SU-DHL-6 (cell line): ENCODE results near the gene STK39.

Experiments
- H2AFZ ChIP-seq: fragments of 200-600 bp; sonication (generic); 2 replicates; pipeline ENCODE4 v1.6.1; 2014; ENCODE audit warnings: low read depth, mild to moderate bottlenecking, moderate library complexity, mixed read lengths, antibody characterized with exemption, low read length; ENCODE audit not compliant: severe bottlenecking
- H3F3A ChIP-seq: fragments of 200-600 bp; shearing (Covaris generic); 2 replicates; pipeline ENCODE4 v1.6.0; 2016; ENCODE audit warnings: antibody characterized with exemption, mild to moderate bottlenecking; ENCODE audit not compliant: insufficient read depth
- H3K27ac ChIP-seq: fragments of 200-600 bp; sonication (generic); 2 replicates; pipeline ENCODE4 v1.5.1; 2016; ENCODE audit warnings: low read depth, mild to moderate bottlenecking, low read length, moderate library complexity, mixed read lengths
- H3K27me3 ChIP-seq: fragments of 200-600 bp; sonication (generic), shearing (Covaris generic); 2 replicates; pipeline ENCODE4 v1.6.0; 2014; ENCODE audit warnings: mild to moderate bottlenecking, low read length
- H3K36me3 ChIP-seq: fragments of 200-600 bp; sonication (generic); 2 replicates; pipeline ENCODE4 v1.6.1; 2014; ENCODE audit warnings: mild to moderate bottlenecking, low read length, mixed read lengths
- H3K4me2 ChIP-seq: fragments of 300-600, 200-600 bp; shearing (Covaris generic), sonication (generic); 2 replicates; pipeline ENCODE4 v1.6.0; 2014; ENCODE audit warnings: low read length, low read depth, mild to moderate bottlenecking; ENCODE audit not compliant: poor library complexity, severe bottlenecking
- H3K4me3 ChIP-seq: fragments of 200-600 bp; sonication (generic); 2 replicates; pipeline ENCODE4 v1.5.1; 2014; ENCODE audit warnings: antibody characterized with exemption, low read length, mild to moderate bottlenecking, mixed read lengths; ENCODE audit not compliant: insufficient read depth, poor library complexity, severe bottlenecking
- H3K79me2 ChIP-seq: fragments of 200-600 bp; sonication (generic); 2 replicates; pipeline ENCODE4 v1.6.1; 2014; ENCODE audit warnings: mild to moderate bottlenecking, low read length, moderate library complexity; ENCODE audit not compliant: insufficient read depth
- H3K9ac ChIP-seq: fragments of 200-600 bp; sonication (generic); 2 replicates; pipeline ENCODE4 v1.7.0; 2014; ENCODE audit warnings: mild to moderate bottlenecking, low read length
- H3K9me2 ChIP-seq: fragments of 200-600 bp; sonication (generic); replicated peaks from 2 replicates; pipeline ENCODE4 v1.6.1; 2014; ENCODE audit warnings: low read length; ENCODE audit not compliant: insufficient read depth
- H3K9me3 ChIP-seq: fragments of 200-600 bp; sonication (generic); 2 replicates; pipeline ENCODE4 v1.6.1; 2014; ENCODE audit warnings: low read length, mixed read lengths; ENCODE audit not compliant: insufficient read depth
- H4K20me1 ChIP-seq: fragments of 200-600 bp; sonication (generic); 2 replicates; pipeline ENCODE4 v1.6.1; 2014; ENCODE audit warnings: low read depth, mild to moderate bottlenecking, antibody characterized with exemption, low read length, moderate library complexity, mixed read lengths
- EZH2phosphoT487 ChIP-seq: fragments of 200-600 bp; sonication (generic), shearing (Covaris generic); conservative IDR thresholded peaks from 2 replicates; pipeline ENCODE4 v1.6.1; 2018; ENCODE audit warnings: mild to moderate bottlenecking, antibody characterized with exemption, low read length, moderate library complexity, mixed read lengths
- TF ChIP-seq, protein P1 (sequence below): fragments of 200-600 bp; sonication (generic); IDR thresholded peaks from one replicate; pipeline ENCODE4 v1.5.1; 2017; ENCODE audit warnings: antibody characterized with exemption, mild to moderate bottlenecking, low read length, moderate library complexity; ENCODE audit not compliant: insufficient read depth, poor library complexity, severe bottlenecking

Gene STK39

DNA sequence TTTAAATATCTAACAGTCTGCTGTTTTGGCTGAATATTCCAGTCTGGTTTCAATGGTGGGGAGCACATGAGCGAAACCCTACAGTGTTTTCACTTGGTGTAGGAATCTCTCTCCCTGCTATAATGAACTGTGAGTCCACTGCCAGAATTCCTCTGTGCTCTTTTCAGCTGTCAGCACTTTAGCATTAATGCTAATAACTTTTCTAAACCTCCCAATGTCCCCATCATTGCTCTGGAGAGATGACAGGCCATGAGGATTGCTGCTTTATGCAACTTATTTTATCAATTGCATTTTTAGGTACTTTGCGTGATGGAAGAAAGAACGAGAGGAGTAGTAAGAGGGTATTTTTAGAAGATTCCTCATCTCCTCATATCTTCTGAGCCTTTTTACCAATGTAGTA is 25.3 kb downstream of the STK39 start:
- H3K27ac ChIP-seq, result no peak overlapping the region
- H3K4me2 ChIP-seq, result no peak overlapping the region
- H3K36me3 ChIP-seq, result no peaks in the 10 kb centered on the region
- H3K79me2 ChIP-seq, result no peaks in the 10 kb centered on the region
- no peaks in the 10 kb centered on the region for H3F3A ChIP-seq
- H4K20me1 ChIP-seq, result 0 out of 2 replicates have a peak, but pooled peaks cover 3% of the 10 kb centered on the region
- H3K27me3 ChIP-seq, result no peaks in the 10 kb centered on the region
- no peaks in the 10 kb centered on the region for H3K9me2 ChIP-seq
- H3K9me3 ChIP-seq, result no peaks in the 10 kb centered on the region
- H3K9ac ChIP-seq, result no peak overlapping the region
- no peak for TF ChIP-seq EZH2phosphoT487
- TF ChIP-seq, protein P1, sequence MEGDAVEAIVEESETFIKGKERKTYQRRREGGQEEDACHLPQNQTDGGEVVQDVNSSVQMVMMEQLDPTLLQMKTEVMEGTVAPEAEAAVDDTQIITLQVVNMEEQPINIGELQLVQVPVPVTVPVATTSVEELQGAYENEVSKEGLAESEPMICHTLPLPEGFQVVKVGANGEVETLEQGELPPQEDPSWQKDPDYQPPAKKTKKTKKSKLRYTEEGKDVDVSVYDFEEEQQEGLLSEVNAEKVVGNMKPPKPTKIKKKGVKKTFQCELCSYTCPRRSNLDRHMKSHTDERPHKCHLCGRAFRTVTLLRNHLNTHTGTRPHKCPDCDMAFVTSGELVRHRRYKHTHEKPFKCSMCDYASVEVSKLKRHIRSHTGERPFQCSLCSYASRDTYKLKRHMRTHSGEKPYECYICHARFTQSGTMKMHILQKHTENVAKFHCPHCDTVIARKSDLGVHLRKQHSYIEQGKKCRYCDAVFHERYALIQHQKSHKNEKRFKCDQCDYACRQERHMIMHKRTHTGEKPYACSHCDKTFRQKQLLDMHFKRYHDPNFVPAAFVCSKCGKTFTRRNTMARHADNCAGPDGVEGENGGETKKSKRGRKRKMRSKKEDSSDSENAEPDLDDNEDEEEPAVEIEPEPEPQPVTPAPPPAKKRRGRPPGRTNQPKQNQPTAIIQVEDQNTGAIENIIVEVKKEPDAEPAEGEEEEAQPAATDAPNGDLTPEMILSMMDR, result no peak
- no peak overlapping the region for H2AFZ ChIP-seq
- no peak overlapping the region for H3K4me3 ChIP-seq

DNA sequence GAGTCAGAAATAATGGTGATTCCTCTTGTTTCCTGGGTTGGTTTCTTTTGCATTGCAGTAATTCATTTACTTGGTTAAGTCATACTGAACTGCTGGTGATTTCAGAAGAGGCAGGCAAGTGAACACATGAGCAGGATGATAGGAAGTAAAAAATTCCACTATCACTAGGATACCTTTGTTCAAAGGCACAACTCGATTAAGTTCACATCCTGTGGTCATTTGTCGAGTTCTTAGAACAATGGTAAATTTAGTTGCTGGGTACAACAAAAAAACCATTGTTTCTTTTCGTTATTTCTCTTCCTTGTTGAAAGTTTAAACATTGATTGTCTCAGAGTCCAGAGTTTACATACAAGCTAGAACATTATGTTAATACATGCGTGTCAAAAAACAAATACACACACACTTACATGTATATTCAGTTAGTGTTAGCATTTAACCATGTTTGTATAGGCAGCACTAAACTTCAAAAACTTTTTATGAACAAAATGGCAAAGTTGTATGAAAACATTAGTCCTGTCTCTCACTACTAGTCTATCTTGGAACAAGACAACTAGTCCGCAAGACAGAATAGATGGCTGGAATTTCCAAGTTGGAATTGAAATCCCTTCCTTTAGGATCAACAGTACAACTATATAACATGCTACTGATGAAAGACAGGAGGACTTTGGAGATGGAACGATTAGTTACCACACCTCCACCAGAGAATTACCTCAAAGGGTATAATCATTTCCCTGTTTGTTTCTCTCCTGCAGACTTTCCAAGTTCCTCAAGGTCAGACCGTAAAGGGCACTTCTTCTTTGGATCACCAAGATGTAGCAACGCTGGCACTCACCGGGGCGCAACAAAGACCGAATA is 26.2 kb downstream of the STK39 start:
- no peaks in the 10 kb centered on the region for H3K9me2 ChIP-seq
- H3K79me2 ChIP-seq, result no peaks in the 10 kb centered on the region
- H4K20me1 ChIP-seq, result 0 out of 2 replicates have a peak, but pooled peaks cover 3% of the 10 kb centered on the region
- H3K27ac ChIP-seq, result no peak overlapping the region
- no peak overlapping the region for H2AFZ ChIP-seq
- no peak overlapping the region for H3K4me2 ChIP-seq
- no peak for TF ChIP-seq EZH2phosphoT487
- TF ChIP-seq, protein P1, result no peak
- H3K4me3 ChIP-seq, result no peak overlapping the region
- H3K9ac ChIP-seq, result no peak overlapping the region
- H3K27me3 ChIP-seq, result no peaks in the 10 kb centered on the region
- no peaks in the 10 kb centered on the region for H3K9me3 ChIP-seq
- H3F3A ChIP-seq, result no peaks in the 10 kb centered on the region
- H3K36me3 ChIP-seq, result no peaks in the 10 kb centered on the region

DNA sequence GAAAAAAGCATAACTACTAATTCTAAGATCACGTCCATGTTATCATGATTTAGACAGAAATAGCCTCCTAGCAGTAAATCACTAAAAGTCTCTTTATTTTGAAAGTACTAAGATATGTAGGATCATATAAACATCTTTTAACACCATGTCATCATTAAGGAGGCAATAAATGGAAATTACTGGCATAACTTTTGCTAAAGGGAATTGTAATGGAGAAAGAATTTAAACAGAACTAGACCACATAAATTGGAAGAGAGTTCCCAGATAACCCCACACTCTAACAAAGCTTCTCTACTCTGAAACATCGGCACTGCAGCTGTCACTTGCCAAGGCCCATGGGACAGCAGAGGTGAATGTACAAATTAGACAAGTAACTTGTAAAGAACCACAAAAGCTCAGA is 29.5 kb downstream of the STK39 start:
- Histone ChIP-seq H3K4me3 (no peak overlapping the region), H3K9ac (no peak overlapping the region), H3K9me3 (no peaks in the 10 kb centered on the region), H3K27ac (no peak overlapping the region), H3K4me2 (no peak overlapping the region), H4K20me1 (0 out of 2 replicates have a peak, but pooled peaks cover 3% of the 10 kb centered on the region), H3K36me3 (no peaks in the 10 kb centered on the region), H3K9me2 (no peaks in the 10 kb centered on the region), H2AFZ (no peak overlapping the region), H3K79me2 (no peaks in the 10 kb centered on the region), H3K27me3 (no peaks in the 10 kb centered on the region), H3F3A (no peaks in the 10 kb centered on the region)
- no peak for TF ChIP-seq EZH2phosphoT487
- TF ChIP-seq, protein P1, result no peak
